Neuronal stem cell (in vitro differentiated cells): ENCODE results near the gene RAB11FIP5.
"Not testable (repeated sequence)": the region's sequence is repeated elsewhere in the genome, so short reads cannot be mapped to it uniquely, and the experiment has no call there.

Experiments used
- DNase-seq: peaks from one replicate; pipeline ENCODE4 v3.0.0-alpha.2; 2013; ENCODE audit warnings: low spot score
- H2AFZ ChIP-seq: one replicate; pipeline ENCODE4 v1.6.1; 2013; ENCODE audit warnings: mild to moderate bottlenecking, low read length, inconsistent platforms
- H2AK5ac ChIP-seq: 2 replicates; pipeline ENCODE4 v1.6.1; 2013; ENCODE audit warnings: low read depth, mild to moderate bottlenecking, inconsistent platforms, low read length, moderate library complexity, mixed read lengths
- H2BK120ac ChIP-seq: 2 replicates; pipeline ENCODE4 v1.6.1; 2013; ENCODE audit warnings: low read depth, mild to moderate bottlenecking, inconsistent platforms, low read length, moderate library complexity, mixed read lengths
- H2BK12ac ChIP-seq: one replicate; pipeline ENCODE4 v1.6.1; 2013; ENCODE audit warnings: low read length, inconsistent platforms
- H2BK15ac ChIP-seq: 2 replicates; pipeline ENCODE4 v1.6.1; 2013; ENCODE audit warnings: mild to moderate bottlenecking, low read length, inconsistent platforms, mixed read lengths
- H2BK5ac ChIP-seq: one replicate; pipeline ENCODE4 v1.6.1; 2013; ENCODE audit warnings: inconsistent platforms, mild to moderate bottlenecking, low read length, moderate library complexity
- H3K14ac ChIP-seq: one replicate; pipeline ENCODE4 v1.6.1; 2013; ENCODE audit warnings: low read length, inconsistent platforms
- H3K18ac ChIP-seq: 2 replicates; pipeline ENCODE4 v1.6.1; 2013; ENCODE audit warnings: low read length, inconsistent platforms
- H3K23ac ChIP-seq: 2 replicates; pipeline ENCODE4 v1.6.1; 2013; ENCODE audit warnings: low read depth, mild to moderate bottlenecking, mixed read lengths, low read length, inconsistent platforms; ENCODE audit not compliant: poor library complexity
- H3K27ac ChIP-seq: replicated peaks from 3 replicates; pipeline ENCODE4 v1.5.1; 2013; ENCODE audit warnings: low read length, inconsistent platforms
- H3K27me3 ChIP-seq, 3 experiments: 2 replicates each; pipeline ENCODE4 v1.6.1; 2013; ENCODE audit warnings: low read length in 3 of 3, mild to moderate bottlenecking in 2 of 3, inconsistent platforms in 1 of 3, low read depth in 1 of 3, mixed read lengths in 1 of 3, moderate library complexity in 1 of 3; ENCODE audit not compliant: control insufficient read depth in 3 of 3, insufficient read depth in 3 of 3
- H3K36me3 ChIP-seq, 2 donors: replicated peaks in 1 of 2; 2 replicates each; pipeline ENCODE4 v1.6.1; 2013; ENCODE audit warnings: low read length in 2 of 2; ENCODE audit not compliant: control insufficient read depth in 2 of 2, insufficient read depth in 2 of 2
- H3K4ac ChIP-seq: 2 replicates; pipeline ENCODE4 v1.6.1; 2013; ENCODE audit warnings: inconsistent platforms, mild to moderate bottlenecking, low read length, moderate library complexity
- H3K4me1 ChIP-seq, 2 donors: 1 replicate in 1 of 2; 2 replicates in 1 of 2; pipeline ENCODE4 v1.6.1; 2013; ENCODE audit warnings: low read length in 2 of 2, low read depth in 1 of 2; ENCODE audit not compliant: control insufficient read depth in 2 of 2, insufficient read depth in 1 of 2
- H3K4me2 ChIP-seq: one replicate; pipeline ENCODE4 v1.6.1; 2013; ENCODE audit warnings: mild to moderate bottlenecking, low read length, inconsistent platforms; ENCODE audit not compliant: insufficient read depth, poor library complexity, severe bottlenecking
- H3K4me3 ChIP-seq, 2 donors: 2 replicates each; pipeline ENCODE4 v1.5.1; 2013; ENCODE audit warnings: low read length in 2 of 2, mild to moderate bottlenecking in 2 of 2, inconsistent platforms in 1 of 2, moderate library complexity in 1 of 2
- H3K79me1 ChIP-seq: one replicate; pipeline ENCODE4 v1.6.1; 2013; ENCODE audit warnings: low read depth, mild to moderate bottlenecking, inconsistent platforms, low read length, moderate library complexity
- H3K9ac ChIP-seq: one replicate; pipeline ENCODE4 v1.6.1; 2013; ENCODE audit warnings: mild to moderate bottlenecking, low read depth, low read length, inconsistent platforms; ENCODE audit not compliant: poor library complexity
- H3K9me3 ChIP-seq, 2 donors: replicated peaks in 1 of 2; 2 replicates each; pipeline versions ENCODE3 to v1.6.1; 2013; ENCODE audit warnings: low read length in 2 of 2, mild to moderate bottlenecking in 2 of 2, inconsistent platforms in 1 of 2, low read depth in 1 of 2, mixed read lengths in 1 of 2, moderate library complexity in 1 of 2; ENCODE audit not compliant: control insufficient read depth in 2 of 2, insufficient read depth in 1 of 2
- H4K8ac ChIP-seq: one replicate; pipeline ENCODE4 v1.6.1; 2013; ENCODE audit warnings: low read depth, mild to moderate bottlenecking, inconsistent platforms, low read length, moderate library complexity
- H4K91ac ChIP-seq: one replicate; pipeline ENCODE4 v1.6.1; 2013; ENCODE audit warnings: low read length, low read depth, mild to moderate bottlenecking, inconsistent platforms; ENCODE audit not compliant: poor library complexity
- WGBS, 2 donors: extraction: QIAGEN DNeasy Blood & Tissue Kit; methylation state at CpG; one replicate each; pipeline ENCODE4 v1.1.7; 2013; ENCODE audit warnings: missing lambda C conversion rate in 2 of 2, mixed read lengths in 1 of 2; ENCODE audit not compliant: insufficient read length in 2 of 2, insufficient replicate concordance in 1 of 2; ENCODE audit errors: extremely low coverage in 2 of 2; 5-methylcytosine and 5-hydroxymethylcytosine counted together

RAB11FIP5 gene

GRCh38 chr2:73119611-73120239 is 7.0 kb upstream of the RAB11FIP5 start:
- H3K27me3 ChIP-seq = peaks cover 0 to 19% (median 0%) of the 10 kb centered on the region in 3 experiments
- not testable (repeated sequence) for H2BK15ac ChIP-seq, H3K14ac ChIP-seq, H4K8ac ChIP-seq, H2BK120ac ChIP-seq, H3K23ac ChIP-seq, H3K36me3 ChIP-seq, H3K4me3 ChIP-seq, H2AK5ac ChIP-seq, H3K27ac ChIP-seq, H2BK12ac ChIP-seq, H3K9ac ChIP-seq, DNase-seq, H3K9me3 ChIP-seq, H3K4me1 ChIP-seq, H3K18ac ChIP-seq, H4K91ac ChIP-seq, H3K79me1 ChIP-seq, H2AFZ ChIP-seq, H3K4me2 ChIP-seq, H3K4ac ChIP-seq, H2BK5ac ChIP-seq
- no CpG with 5 or more reads among the region's 11 CpGs for WGBS, 2 donors

- Histone ChIP-seq H3K4ac (no peak overlapping the region), H3K27ac (no peak overlapping the region), H2BK120ac (no peak overlapping the region), H2BK15ac (no peak overlapping the region), H2BK5ac (no peak overlapping the region), H4K8ac (no peak overlapping the region), H2BK12ac (no peak overlapping the region), H3K9ac (no peak overlapping the region), H4K91ac (no peak overlapping the region), H3K4me3 (no peak overlapping the region), H3K4me2 (no peak overlapping the region), H3K27me3 (peaks cover 0 to 38% (median under 1%) of the 10 kb centered on the region in 3 experiments), H3K79me1 (no peaks in the 10 kb centered on the region), H2AFZ (no peak overlapping the region), H3K18ac (no peak overlapping the region), H3K9me3 (peaks cover 3 to 15% of the 10 kb centered on the region in 2 donors), H3K36me3 (no peaks in the 10 kb centered on the region), H3K4me1 (peaks cover 0 to 4% of the 10 kb centered on the region in 2 donors), H2AK5ac (no peak overlapping the region), H3K14ac (no peak overlapping the region), H3K23ac (no peak overlapping the region)
- WGBS, 2 donors = no CpG with 5 or more reads among the region's 1 CpG
- no peak for DNase-seq
These were observed 4.7 kb upstream of the RAB11FIP5 start for GRCh38 chr2:73117441-73117840.

DNA sequence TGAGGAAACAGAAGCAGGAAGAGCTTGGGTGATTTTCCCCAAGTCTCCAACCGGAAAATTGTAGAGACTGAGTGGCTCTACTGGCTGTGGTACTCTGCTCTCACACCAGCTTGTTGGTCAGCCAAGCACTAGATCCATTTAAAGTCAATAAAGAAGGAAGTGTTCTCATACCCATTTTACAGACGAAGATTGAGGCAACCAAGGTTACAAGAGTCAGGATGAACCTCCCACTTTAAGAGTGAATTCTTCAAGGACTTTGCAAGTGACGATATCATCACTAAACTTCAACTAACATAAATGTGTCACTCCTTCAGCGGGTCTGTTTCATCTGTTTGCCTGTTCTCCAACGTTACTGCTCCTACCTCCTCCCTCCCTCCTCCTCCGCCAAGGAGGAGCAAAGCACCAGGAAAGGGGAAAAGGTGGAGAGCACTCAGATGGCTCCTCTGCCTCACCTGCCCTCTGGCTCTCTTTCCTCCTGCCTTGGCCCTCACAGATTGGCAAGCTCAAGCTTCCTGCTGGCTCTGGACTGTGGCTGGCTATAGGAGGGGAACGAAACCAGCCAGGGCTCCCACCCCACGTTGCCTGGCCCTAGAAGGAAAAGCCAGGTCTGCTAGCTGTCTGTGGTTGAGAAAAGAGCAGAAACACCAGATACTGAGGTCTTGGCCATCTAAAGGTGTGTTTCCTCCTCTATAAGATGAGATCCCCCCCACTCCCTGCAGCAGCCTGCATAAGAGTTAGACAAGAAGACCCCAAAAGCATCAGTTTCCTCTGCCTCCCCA is 3.6 kb upstream of the RAB11FIP5 start:
- Histone ChIP-seq H3K27ac (no peak overlapping the region), H2AK5ac (no peak overlapping the region), H4K91ac (no peak overlapping the region), H3K27me3 (peaks cover 0 to 49% (median 11%) of the 10 kb centered on the region in 3 experiments), H2AFZ (no peak overlapping the region), H3K4ac (no peak overlapping the region), H3K4me3 (no peak overlapping the region), H2BK5ac (no peak overlapping the region), H3K23ac (no peak overlapping the region), H3K14ac (no peak overlapping the region), H4K8ac (no peak overlapping the region), H3K4me1 (peaks cover 3 to 11% of the 10 kb centered on the region in 2 donors), H2BK120ac (no peak overlapping the region), H3K18ac (no peak overlapping the region), H3K4me2 (no peak overlapping the region), H2BK12ac (no peak overlapping the region), H3K9ac (no peak overlapping the region), H3K9me3 (peaks cover 3 to 15% of the 10 kb centered on the region in 2 donors), H3K79me1 (no peaks in the 10 kb centered on the region), H3K36me3 (no peaks in the 10 kb centered on the region), H2BK15ac (no peak overlapping the region)
- no peak for DNase-seq
- WGBS, 2 donors = no CpG with 5 or more reads among the region's 8 CpGs

DNA sequence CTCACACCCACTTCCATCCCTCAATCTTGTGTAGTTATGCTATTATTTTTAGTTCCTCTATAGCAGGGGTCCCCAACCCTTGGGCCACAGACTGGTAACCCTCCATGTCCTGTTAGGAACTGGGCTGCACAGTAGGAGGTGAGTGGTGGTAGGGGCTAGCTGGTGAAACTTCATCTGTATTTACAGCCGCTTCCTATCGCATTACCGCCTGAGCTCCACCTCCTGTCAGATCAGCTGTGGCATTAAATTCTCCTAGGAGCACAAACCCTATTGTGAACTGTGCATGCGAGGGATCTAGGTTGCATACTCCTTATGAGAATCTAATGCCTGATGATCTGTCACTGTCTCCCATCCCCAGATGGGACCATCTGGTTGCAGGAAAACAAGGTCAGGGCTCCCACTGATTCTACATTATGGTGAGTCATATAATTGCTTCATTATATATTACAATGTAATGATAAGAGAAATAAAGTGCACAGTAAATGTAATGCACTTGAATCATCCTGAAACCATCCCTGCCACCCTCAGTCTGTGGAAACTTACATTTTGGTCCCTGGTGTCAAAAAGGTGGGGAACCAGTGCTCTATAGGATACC is 1.6 kb upstream of the RAB11FIP5 start:
- no peak overlapping the region for H2BK5ac ChIP-seq
- peaks cover 3 to 15% of the 10 kb centered on the region in 2 donors for H3K9me3 ChIP-seq
- H2BK15ac ChIP-seq = no peak overlapping the region
- no peak overlapping the region for H3K4me2 ChIP-seq
- no peak overlapping the region for H3K23ac ChIP-seq
- no peak overlapping the region for H2AFZ ChIP-seq
- H3K27ac ChIP-seq = no peak overlapping the region
- H2BK12ac ChIP-seq = no peak overlapping the region
- no peak overlapping the region for H2BK120ac ChIP-seq
- H4K91ac ChIP-seq = no peak overlapping the region
- H3K14ac ChIP-seq = no peak overlapping the region
- H3K27me3 ChIP-seq = peaks cover 0 to 65% (median 20%) of the 10 kb centered on the region in 3 experiments
- no peak overlapping the region for H2AK5ac ChIP-seq
- H3K4me1 ChIP-seq = peaks cover 11 to 13% of the 10 kb centered on the region in 2 donors
- no peak for DNase-seq
- H3K4ac ChIP-seq = no peak overlapping the region
- no peaks in the 10 kb centered on the region for H3K36me3 ChIP-seq
- H4K8ac ChIP-seq = no peak overlapping the region
- H3K79me1 ChIP-seq = no peaks in the 10 kb centered on the region
- no CpG with 5 or more reads among the region's 4 CpGs for WGBS, 2 donors
- H3K18ac ChIP-seq = no peak overlapping the region
- H3K9ac ChIP-seq = no peak overlapping the region
- no peak overlapping the region for H3K4me3 ChIP-seq
